Measurements from ENCODE around the gene TACR2.

The TACR2 gene

GRCh38 chr10:69389827-69390490 is 26.8 kb downstream of the TACR2 start:
- ChIA-PET CTCF (interaction anchor here (0.6 to 1.9 kb wide), 5 partner anchors 16 to 158 kb away, joined by 3 to 5 read pairs (median 3); no protein-coding TSS in a partner anchor), POLR2A (no interaction called here)
- no peak for TF ChIP-seq HDGF (IDR thresholded peaks at IDR 0.05; ENCODE audit: borderline replicate concordance)
- no peak for TF ChIP-seq L3MBTL2 (conservative IDR thresholded peaks at IDR 0.05)
- TF ChIP-seq BHLHE40 (IDR thresholded peaks at IDR 0.05; ENCODE audit: borderline replicate concordance) = no peak
- TF ChIP-seq FOXM1 (IDR thresholded peaks at IDR 0.05; ENCODE audit: borderline replicate concordance) = no peak
- no peak for TF ChIP-seq LEF1 (IDR thresholded peaks at IDR 0.05; ENCODE audit: borderline replicate concordance)
- TF ChIP-seq TARDBP (IDR thresholded peaks at IDR 0.05) = no peak
- TF ChIP-seq ELF4 (IDR thresholded peaks at IDR 0.05) = no peak
- no peak for TF ChIP-seq PKNOX1 (IDR thresholded peaks at IDR 0.05)
- TF ChIP-seq SUZ12 (IDR thresholded peaks at IDR 0.05) = no peak
- TF ChIP-seq NFRKB (IDR thresholded peaks at IDR 0.05) = no peak
- no peak for TF ChIP-seq FOXK2 (IDR thresholded peaks at IDR 0.05)
- DNase-seq (ENCODE audit: extremely low spot score) = no peak

- no peak for DNase-seq (ENCODE audit: extremely low spot score)
- CTCF ChIA-PET = no interaction called here
- no peak for TF ChIP-seq TARDBP (IDR thresholded peaks at IDR 0.05)
- TF ChIP-seq PKNOX1 (IDR thresholded peaks at IDR 0.05) = no peak
- no peak for TF ChIP-seq SUZ12 (IDR thresholded peaks at IDR 0.05)
- no peak for TF ChIP-seq HDGF (IDR thresholded peaks at IDR 0.05; ENCODE audit: borderline replicate concordance)
- TF ChIP-seq ELF4 (IDR thresholded peaks at IDR 0.05) = no peak
- TF ChIP-seq FOXA1 (IDR thresholded peaks at IDR 0.05) = no peak
- no peak for TF ChIP-seq FOXM1 (IDR thresholded peaks at IDR 0.05; ENCODE audit: borderline replicate concordance)
- TF ChIP-seq NFRKB (IDR thresholded peaks at IDR 0.05) = no peak
- TF ChIP-seq SP1 (IDR thresholded peaks at IDR 0.05) = no peak
- TF ChIP-seq L3MBTL2 (conservative IDR thresholded peaks at IDR 0.05) = no peak
- TF ChIP-seq BHLHE40 (IDR thresholded peaks at IDR 0.05; ENCODE audit: borderline replicate concordance) = no peak
- TF ChIP-seq ZNF384 (IDR thresholded peaks at IDR 0.05) = no peak
- TF ChIP-seq CTBP1 (IDR thresholded peaks at IDR 0.05; ENCODE audit: borderline replicate concordance) = no peak
- no peak for TF ChIP-seq LEF1 (IDR thresholded peaks at IDR 0.05; ENCODE audit: borderline replicate concordance)
- no peak for TF ChIP-seq ARNT (IDR thresholded peaks at IDR 0.05)
- no peak for TF ChIP-seq FOXK2 (IDR thresholded peaks at IDR 0.05)
- POLR2A ChIA-PET = no interaction called here
Measured at GRCh38 chr10:69388488-69388887, 28.2 kb downstream of the TACR2 start.

GRCh38 chr10:69387500-69387899 is 29.2 kb downstream of the TACR2 start:
- TF ChIP-seq TARDBP (IDR thresholded peaks at IDR 0.05) = no peak
- no peak for TF ChIP-seq SUZ12 (IDR thresholded peaks at IDR 0.05)
- TF ChIP-seq SP1 (IDR thresholded peaks at IDR 0.05) = no peak
- no peak for TF ChIP-seq ARNT (IDR thresholded peaks at IDR 0.05)
- TF ChIP-seq FOXA1 (IDR thresholded peaks at IDR 0.05) = no peak
- no peak for TF ChIP-seq LEF1 (IDR thresholded peaks at IDR 0.05; ENCODE audit: borderline replicate concordance)
- no peak for TF ChIP-seq ELF4 (IDR thresholded peaks at IDR 0.05)
- TF ChIP-seq HDGF (IDR thresholded peaks at IDR 0.05; ENCODE audit: borderline replicate concordance) = no peak
- TF ChIP-seq PKNOX1 (IDR thresholded peaks at IDR 0.05) = no peak
- no peak for TF ChIP-seq FOXK2 (IDR thresholded peaks at IDR 0.05)
- TF ChIP-seq CTBP1 (IDR thresholded peaks at IDR 0.05; ENCODE audit: borderline replicate concordance) = no peak
- no peak for TF ChIP-seq NFRKB (IDR thresholded peaks at IDR 0.05)
- no peak for TF ChIP-seq BHLHE40 (IDR thresholded peaks at IDR 0.05; ENCODE audit: borderline replicate concordance)
- TF ChIP-seq FOXM1 (IDR thresholded peaks at IDR 0.05; ENCODE audit: borderline replicate concordance) = no peak
- no peak for DNase-seq (ENCODE audit: extremely low spot score)
- CTCF ChIA-PET = no interaction called here
- POLR2A ChIA-PET = no interaction called here

GRCh38 chr10:69385454-69386350 is 31.0 kb downstream of the TACR2 start:
- no peak for TF ChIP-seq FOXK2 (IDR thresholded peaks at IDR 0.05)
- no peak for TF ChIP-seq SP1 (IDR thresholded peaks at IDR 0.05)
- TF ChIP-seq TARDBP (IDR thresholded peaks at IDR 0.05) = no peak
- no peak for TF ChIP-seq L3MBTL2 (conservative IDR thresholded peaks at IDR 0.05)
- TF ChIP-seq NFRKB (IDR thresholded peaks at IDR 0.05) = no peak
- TF ChIP-seq ELF4 (IDR thresholded peaks at IDR 0.05) = no peak
- no peak for TF ChIP-seq PKNOX1 (IDR thresholded peaks at IDR 0.05)
- no peak for TF ChIP-seq LEF1 (IDR thresholded peaks at IDR 0.05; ENCODE audit: borderline replicate concordance)
- no peak for TF ChIP-seq SUZ12 (IDR thresholded peaks at IDR 0.05)
- TF ChIP-seq ARNT (IDR thresholded peaks at IDR 0.05) = no peak
- ChIA-PET CTCF (no interaction called here), POLR2A (no interaction called here)
- no peak for DNase-seq (ENCODE audit: extremely low spot score)

- POLR2A ChIA-PET = no interaction called here
- TF ChIP-seq ARNT (IDR thresholded peaks at IDR 0.05) = no peak
- TF ChIP-seq ELF4 (IDR thresholded peaks at IDR 0.05) = no peak
- no peak for TF ChIP-seq ZNF384 (IDR thresholded peaks at IDR 0.05)
- TF ChIP-seq BHLHE40 (IDR thresholded peaks at IDR 0.05; ENCODE audit: borderline replicate concordance) = no peak
- no peak for TF ChIP-seq FOXM1 (IDR thresholded peaks at IDR 0.05; ENCODE audit: borderline replicate concordance)
- TF ChIP-seq L3MBTL2 (conservative IDR thresholded peaks at IDR 0.05) = no peak
- TF ChIP-seq SP1 (IDR thresholded peaks at IDR 0.05) = no peak
- TF ChIP-seq HDGF (IDR thresholded peaks at IDR 0.05; ENCODE audit: borderline replicate concordance) = no peak
- no peak for TF ChIP-seq NFRKB (IDR thresholded peaks at IDR 0.05)
- DNase-seq (ENCODE audit: extremely low spot score) = no peak
- CTCF ChIA-PET = interaction anchor here (0.7 kb wide), 1 partner anchor 177 kb away, joined by 3 read pairs; no protein-coding TSS in a partner anchor
Measured at GRCh38 chr10:69384320-69384719, 32.4 kb downstream of the TACR2 start.
